NCI-H524 (cell line): Measurements from ENCODE around the gene LPIN1.
A peak's percentile ranks its signal among the peaks of the same experiment; 100 is the strongest.
"Not testable (repeated sequence)": the region's sequence is repeated elsewhere in the genome, so short reads cannot be mapped to it uniquely, and the experiment has no call there.

ENCODE experiments used
- DNase-seq, 2 experiments: peaks; one replicate each; lab custom pipeline; 2025; lab: John Stamatoyannopoulos, UW

The LPIN1 gene

GRCh38 chr2:11836647-11837219, 90.3 kb downstream of the LPIN1 start:
- DNase-seq: no peak

GRCh38 chr2:11837875-11838734, 91.7 kb downstream of the LPIN1 start:
- no peak for DNase-seq

GRCh38 chr2:11839916-11840315, 93.5 kb downstream of the LPIN1 start:
- DNase-seq: no peak

- no peak for DNase-seq
Measured at GRCh38 chr2:11842336-11842735, 95.9 kb downstream of the LPIN1 start.

- DNase-seq: not testable (repeated sequence)
Measured at GRCh38 chr2:11844798-11845197, 98.4 kb downstream of the LPIN1 start.

GRCh38 chr2:11847935-11848334, 101.5 kb downstream of the LPIN1 start:
- not testable (repeated sequence) for DNase-seq

- no peak for DNase-seq
Measured at GRCh38 chr2:11850082-11850481, 103.7 kb downstream of the LPIN1 start.

- no peak for DNase-seq
Measured at GRCh38 chr2:11852526-11853196, 106.2 kb downstream of the LPIN1 start.

GRCh38 chr2:11853197-11853588, 106.8 kb downstream of the LPIN1 start:
- no peak for DNase-seq

GRCh38 chr2:11855064-11855760, 108.8 kb downstream of the LPIN1 start:
- DNase-seq: peak; percentile 72 to 89

GRCh38 chr2:11856095-11856494, 109.7 kb downstream of the LPIN1 start:
- no peak for DNase-seq

- DNase-seq: no peak
Measured at GRCh38 chr2:11858883-11859282, 112.5 kb downstream of the LPIN1 start.

- DNase-seq: not testable (repeated sequence)
Measured at GRCh38 chr2:11859975-11860374, 113.5 kb downstream of the LPIN1 start.

- no peak for DNase-seq
Measured at GRCh38 chr2:11861044-11861443, 114.6 kb downstream of the LPIN1 start.

GRCh38 chr2:11862049-11862448, 115.6 kb downstream of the LPIN1 start:
- DNase-seq: no peak

- no peak for DNase-seq
Measured at GRCh38 chr2:11863103-11863502, 116.7 kb downstream of the LPIN1 start.

- peak; percentile 33 to 73 for DNase-seq
Measured at GRCh38 chr2:11863513-11864328, 117.3 kb downstream of the LPIN1 start.

- no peak for DNase-seq
Measured at GRCh38 chr2:11864724-11865123, 118.3 kb downstream of the LPIN1 start.

GRCh38 chr2:11865378-11865777, 118.9 kb downstream of the LPIN1 start:
- no peak for DNase-seq

- DNase-seq: no peak
Measured at GRCh38 chr2:11865805-11866204, 119.4 kb downstream of the LPIN1 start.
